Endothelial cell of umbilical vein (primary cell): Measurements from ENCODE around the gene EP300. TPM values are rescaled to one million over a fixed set of nuclear protein-coding genes. Genes with fewer than 3 reads are reported as not detected.

ENCODE experiments used
- BruUV-seq: library from RNA; stranded (reverse); fragments of 400-500 nt; replicated peaks from 2 replicates; lab custom pipeline; 2021; lab: Mats Ljungman, UMichigan
- CTCF ChIA-PET: fragments of 300-600, 350-600 bp; sonication (Branson Sonifier 250); formaldehyde crosslinking; loops from one replicate; lab custom pipeline; 2021; ENCODE audit warnings: antibody characterized with exemption, inconsistent platforms; lab: Charles Lee
- POLR2A ChIA-PET: fragments of 300-600, 350-600 bp; sonication (Branson Sonifier 250); formaldehyde crosslinking; loops from one replicate; lab custom pipeline; 2021; ENCODE audit warnings: antibody characterized with exemption, inconsistent platforms; lab: Charles Lee
- DNase-seq: peaks from one replicate; pipeline ENCODE4 v3.0.0-alpha.2; 2011; ENCODE audit warnings: low read depth, low spot score
- FAIRE-seq: peaks from 2 replicates; lab custom pipeline; 2011; peaks lifted over from hg19 to GRCh38; lab: Jason Lieb, UNC
- H2AFZ ChIP-seq: 2 replicates; pipeline ENCODE4 v1.6.0; 2012; ENCODE audit warnings: low read depth, low read length, control low read depth, inconsistent platforms
- H3K27ac ChIP-seq: 2 replicates; pipeline ENCODE4 v1.5.1; 2011; ENCODE audit warnings: low read depth, mild to moderate bottlenecking, control low read depth, low read length, moderate library complexity; ENCODE audit not compliant: insufficient read depth
- H3K27me3 ChIP-seq, 2 experiments: 2 replicates each; pipeline versions ENCODE4 v1.6.0 to v1.6.1; 2011; ENCODE audit warnings: low read length in 2 of 2, mixed read lengths in 1 of 2; ENCODE audit not compliant: control insufficient read depth in 2 of 2, insufficient read depth in 2 of 2
- H3K36me3 ChIP-seq, 2 experiments: 2 replicates in 1 of 2; 3 replicates in 1 of 2; pipeline ENCODE4 v1.5.1; 2011; ENCODE audit warnings: low read length in 2 of 2, mild to moderate bottlenecking in 1 of 2, moderate library complexity in 1 of 2; ENCODE audit not compliant: control insufficient read depth in 2 of 2, insufficient read depth in 2 of 2; ENCODE audit errors: extremely low read depth in 1 of 2
- H3K4me1 ChIP-seq: 3 replicates; pipeline ENCODE4 v1.5.1; 2011; ENCODE audit warnings: mild to moderate bottlenecking, low read length; ENCODE audit not compliant: control insufficient read depth, insufficient read depth; ENCODE audit errors: extremely low read depth
- H3K4me2 ChIP-seq: 2 replicates; pipeline ENCODE4 v1.6.1; 2011; ENCODE audit warnings: low read length, control low read depth, mixed read lengths; ENCODE audit not compliant: insufficient read depth
- H3K4me3 ChIP-seq, 3 experiments: fragments of 200-600 bp in 1 of 3; sonication (generic), shearing (Covaris generic) in 1 of 3; replicated peaks in 1 of 3; 2 replicates each; pipeline ENCODE4 v1.5.1; 2011 to 2016; ENCODE audit warnings: control low read depth in 3 of 3, low read length in 3 of 3, mild to moderate bottlenecking in 2 of 3, inconsistent platforms in 1 of 3, low read depth in 1 of 3, moderate library complexity in 1 of 3; ENCODE audit not compliant: insufficient read depth in 1 of 3
- H3K79me2 ChIP-seq: 2 replicates; pipeline ENCODE4 v1.6.0; 2012; ENCODE audit warnings: low read length, inconsistent platforms; ENCODE audit not compliant: control insufficient read depth, insufficient read depth
- H3K9ac ChIP-seq: replicated peaks from 2 replicates; pipeline ENCODE3; 2011; ENCODE audit warnings: low read length, control low read depth; ENCODE audit not compliant: insufficient read depth; ENCODE audit errors: extremely low read depth
- H3K9me1 ChIP-seq: replicated peaks from 3 replicates; pipeline ENCODE4 v1.6.0; 2011; ENCODE audit warnings: mild to moderate bottlenecking, low read length; ENCODE audit not compliant: control insufficient read depth, insufficient read depth; ENCODE audit errors: extremely low read depth
- H3K9me3 ChIP-seq: replicated peaks from 2 replicates; pipeline ENCODE4 v1.5.1; 2012; ENCODE audit warnings: low read length, inconsistent platforms; ENCODE audit not compliant: control insufficient read depth, insufficient read depth
- H4K20me1 ChIP-seq: replicated peaks from 2 replicates; pipeline ENCODE3; 2011; ENCODE audit warnings: mild to moderate bottlenecking, low read length; ENCODE audit not compliant: control insufficient read depth, insufficient read depth; ENCODE audit errors: extremely low read depth
- EZH2 ChIP-seq: IDR thresholded peaks from 2 replicates; pipeline ENCODE4 v1.6.1; 2012; ENCODE audit warnings: borderline replicate concordance, low read depth, mild to moderate bottlenecking, moderate library complexity, low read length, inconsistent platforms; ENCODE audit not compliant: severe bottlenecking
- FOS ChIP-seq: IDR thresholded peaks from 2 replicates; pipeline ENCODE4 v1.6.1; 2011; ENCODE audit warnings: mild to moderate bottlenecking, low read length, moderate library complexity, borderline replicate concordance; ENCODE audit not compliant: insufficient read depth
- GATA2 ChIP-seq: IDR thresholded peaks from 2 replicates; pipeline ENCODE4 v1.7.0; 2011; ENCODE audit warnings: low read depth, mild to moderate bottlenecking, moderate library complexity, mixed read lengths, low read length; ENCODE audit not compliant: insufficient read length, insufficient read depth
- JUN ChIP-seq: IDR thresholded peaks from 2 replicates; pipeline ENCODE4 v1.6.1; 2011; ENCODE audit warnings: borderline replicate concordance, low read depth; ENCODE audit not compliant: insufficient read length, insufficient read depth
- MAX ChIP-seq: IDR thresholded peaks from 2 replicates; pipeline ENCODE4 v1.6.1; 2011; ENCODE audit not compliant: insufficient read depth, insufficient read length
- MYC ChIP-seq: IDR thresholded peaks from one replicate; pipeline ENCODE4 v1.6.1; 2011; ENCODE audit warnings: mild to moderate bottlenecking, low read depth, low read length
- POLR2A ChIP-seq: IDR thresholded peaks from 2 replicates; pipeline ENCODE4 v1.6.1; 2012; ENCODE audit warnings: low read depth, mild to moderate bottlenecking, control low read depth, low read length
- POLR2AphosphoS5 ChIP-seq: IDR thresholded peaks from 2 replicates; pipeline ENCODE4 v1.6.1; 2012; ENCODE audit warnings: low read depth, mild to moderate bottlenecking, control low read depth, low read length, moderate library complexity; ENCODE audit not compliant: insufficient read depth
- dilution Hi-C: fragments of 300-500 bp; cut with MboI; formaldehyde crosslinking; loops from one replicate; pipeline ENCODE4 v1.15.0; 2019; ENCODE audit warnings: low sequenced_read_pairs; ENCODE audit not compliant: extremely low pct_ligation_motif_present
- intact Hi-C: fragments of 100-400 bp; cut with micrococcal nuclease; formaldehyde crosslinking; loops from one replicate; pipeline ENCODE4 v1.10.0; 2022
- polyA plus RNA-seq, 4 experiments: library from polyadenylated mRNA; depleted of rRNA in 3 of 4; stranded (reverse) in 3 of 4; unstranded in 1 of 4; fragments of >200 nt; gene quantifications; 2 replicates each; pipeline versions ENCODE4 v1.2.1 to v1.2.3, GENCODE V29; 2011 to 2012; ENCODE audit warnings: missing spikeins in 1 of 4
- total RNA-seq: library from RNA; stranded (reverse); gene quantifications from 2 replicates; pipeline ENCODE4 v1.2.3, GENCODE V29; 2021
- TF ChIP-seq, protein P1 (sequence below), 2 donors: IDR thresholded peaks; 1 replicate in 1 of 2; 2 replicates in 1 of 2; pipeline ENCODE4 v1.5.1; 2011; ENCODE audit warnings: low read length in 2 of 2, mild to moderate bottlenecking in 2 of 2, moderate library complexity in 2 of 2, control low read depth in 1 of 2, inconsistent platforms in 1 of 2, low read depth in 1 of 2; ENCODE audit not compliant: insufficient read depth in 1 of 2; ENCODE audit errors: extremely low read depth in 1 of 2

Gene EP300
- total and polyA plus RNA-seq, 2 donors (not counting 3 experiments of a cell fraction or from before 2014, with no cell fraction given), result 24.4 to 63.0 TPM

DNA sequence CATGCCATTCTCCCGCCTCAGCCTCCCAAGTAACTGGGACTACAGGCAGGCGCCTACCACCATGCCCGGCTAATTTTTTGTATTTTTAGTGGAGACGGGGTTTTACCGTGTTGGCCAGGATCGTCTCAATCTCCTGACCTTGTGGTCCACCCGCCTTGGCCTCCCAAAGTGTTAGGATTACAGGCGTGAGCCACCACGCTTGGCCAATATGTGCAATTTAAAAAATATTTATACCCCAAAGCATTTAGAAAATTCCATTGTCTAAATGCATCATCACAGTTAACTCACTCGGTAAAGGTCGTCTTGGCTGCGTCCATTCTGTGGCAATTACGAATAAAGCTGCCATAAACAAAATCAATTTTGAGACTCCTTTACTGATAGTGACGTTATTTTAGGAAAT is 36.2 kb downstream of the EP300 start:
- dilution Hi-C loops (no loop called here), intact Hi-C loops (no loop called here)
- FAIRE-seq (no peak), DNase-seq (no peak)
- Histone ChIP-seq H4K20me1 (no peaks in the 10 kb centered on the region), H3K27me3 (no peaks in the 10 kb centered on the region), H3K4me3 (no peak overlapping the region), H3K79me2 (peaks cover 14% of the 10 kb centered on the region), H2AFZ (no peak overlapping the region), H3K36me3 (peaks cover 25 to 31% of the 10 kb centered on the region in 2 experiments), H3K9me3 (no peaks in the 10 kb centered on the region), H3K27ac (no peak overlapping the region), H3K4me1 (no peaks in the 10 kb centered on the region), H3K9me1 (no peaks in the 10 kb centered on the region), H3K9ac (no peak overlapping the region), H3K4me2 (no peak overlapping the region)
- CTCF ChIA-PET, result no interaction called here
- TF ChIP-seq POLR2AphosphoS5, result no peak
- no peak for TF ChIP-seq POLR2A
- TF ChIP-seq MYC, result no peak
- TF ChIP-seq, protein P1, sequence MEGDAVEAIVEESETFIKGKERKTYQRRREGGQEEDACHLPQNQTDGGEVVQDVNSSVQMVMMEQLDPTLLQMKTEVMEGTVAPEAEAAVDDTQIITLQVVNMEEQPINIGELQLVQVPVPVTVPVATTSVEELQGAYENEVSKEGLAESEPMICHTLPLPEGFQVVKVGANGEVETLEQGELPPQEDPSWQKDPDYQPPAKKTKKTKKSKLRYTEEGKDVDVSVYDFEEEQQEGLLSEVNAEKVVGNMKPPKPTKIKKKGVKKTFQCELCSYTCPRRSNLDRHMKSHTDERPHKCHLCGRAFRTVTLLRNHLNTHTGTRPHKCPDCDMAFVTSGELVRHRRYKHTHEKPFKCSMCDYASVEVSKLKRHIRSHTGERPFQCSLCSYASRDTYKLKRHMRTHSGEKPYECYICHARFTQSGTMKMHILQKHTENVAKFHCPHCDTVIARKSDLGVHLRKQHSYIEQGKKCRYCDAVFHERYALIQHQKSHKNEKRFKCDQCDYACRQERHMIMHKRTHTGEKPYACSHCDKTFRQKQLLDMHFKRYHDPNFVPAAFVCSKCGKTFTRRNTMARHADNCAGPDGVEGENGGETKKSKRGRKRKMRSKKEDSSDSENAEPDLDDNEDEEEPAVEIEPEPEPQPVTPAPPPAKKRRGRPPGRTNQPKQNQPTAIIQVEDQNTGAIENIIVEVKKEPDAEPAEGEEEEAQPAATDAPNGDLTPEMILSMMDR (IDR thresholded peaks at IDR 0.05; ENCODE audit: extremely low read depth in 1 of 2, insufficient read depth in 1 of 2, low read depth in 1 of 2, low read length in 2 of 2), result no peak
- no peak for TF ChIP-seq FOS
- TF ChIP-seq JUN, result no peak
- TF ChIP-seq GATA2, result no peak
- no peak for TF ChIP-seq EZH2
- no peak for TF ChIP-seq MAX
- POLR2A ChIA-PET, result no interaction called here
- no TSS peak for BruUV-seq
